ENCODE measurements around the gene SKA3.

Gene SKA3

GRCh38 chr13:21106089-21106488 lies 70.3 kb downstream of the SKA3 start:
- DNase-seq = no peak

GRCh38 chr13:21104199-21105019 lies 71.9 kb downstream of the SKA3 start:
- DNase-seq = no peak

All from NCI-H526 treated with DMSO at 0.1 percent for 48 hours (cell line).